Keratinocyte (primary cell): ENCODE measurements around the gene COQ7. TPM values are rescaled to one million over a fixed set of nuclear protein-coding genes. Genes with fewer than 3 reads are reported as not detected.

Source experiments
- DNase-seq: peaks from one replicate; pipeline ENCODE4 v3.0.0-alpha.2; 2011; ENCODE audit warnings: low read depth, missing footprints, low spot score
- FAIRE-seq: peaks from 2 replicates; lab custom pipeline; 2011; peaks lifted over from hg19 to GRCh38; lab: Jason Lieb, UNC
- H2AFZ ChIP-seq: 2 replicates; pipeline ENCODE4 v1.6.0; 2012; ENCODE audit warnings: low read length, control low read depth, inconsistent platforms; ENCODE audit not compliant: control insufficient read depth
- H3K27ac ChIP-seq: 2 replicates; pipeline ENCODE4 v1.5.1; 2011; ENCODE audit warnings: low read length; ENCODE audit not compliant: control insufficient read depth, insufficient read depth
- H3K27me3 ChIP-seq: 3 replicates; pipeline ENCODE4 v1.6.0; 2011; ENCODE audit warnings: low read length; ENCODE audit not compliant: control insufficient read depth, insufficient read depth; ENCODE audit errors: extremely low read depth
- H3K36me3 ChIP-seq, 2 experiments: 2 replicates in 1 of 2; 3 replicates in 1 of 2; pipeline ENCODE4 v1.5.1; 2011; ENCODE audit warnings: low read length in 2 of 2, mild to moderate bottlenecking in 1 of 2; ENCODE audit not compliant: control insufficient read depth in 2 of 2, insufficient read depth in 2 of 2; ENCODE audit errors: extremely low read depth in 1 of 2
- H3K4me1 ChIP-seq: 3 replicates; pipeline ENCODE4 v1.5.1; 2011; ENCODE audit warnings: low read length; ENCODE audit not compliant: control insufficient read depth, insufficient read depth; ENCODE audit errors: extremely low read depth
- H3K4me2 ChIP-seq: 3 replicates; pipeline ENCODE4 v1.6.0; 2011; ENCODE audit warnings: low read depth, low read length; ENCODE audit not compliant: control insufficient read depth, insufficient read depth; ENCODE audit errors: extremely low read depth
- H3K4me3 ChIP-seq, 3 experiments: fragments of 200-600 bp in 1 of 3; sonication (generic) in 1 of 3; 2 replicates in 2 of 3; 3 replicates in 1 of 3; pipeline ENCODE4 v1.5.1; 2011 to 2016; ENCODE audit warnings: low read length in 3 of 3, mild to moderate bottlenecking in 3 of 3, control low read depth in 2 of 3, inconsistent platforms in 1 of 3, low read depth in 1 of 3, mixed read lengths in 1 of 3, mixed run types in 1 of 3, moderate library complexity in 1 of 3; ENCODE audit not compliant: control insufficient read depth in 2 of 3, insufficient read depth in 2 of 3; ENCODE audit errors: extremely low read depth in 1 of 3
- H3K79me2 ChIP-seq: 2 replicates; pipeline ENCODE4 v1.6.0; 2012; ENCODE audit warnings: low read length; ENCODE audit not compliant: control insufficient read depth, insufficient read depth
- H3K9ac ChIP-seq: 3 replicates; pipeline ENCODE4 v1.6.0; 2011; ENCODE audit warnings: low read length; ENCODE audit not compliant: control insufficient read depth, insufficient read depth; ENCODE audit errors: extremely low read depth
- H3K9me1 ChIP-seq: 3 replicates; pipeline ENCODE4 v1.6.0; 2011; ENCODE audit warnings: low read length; ENCODE audit not compliant: control insufficient read depth, insufficient read depth; ENCODE audit errors: extremely low read depth
- H3K9me3 ChIP-seq: 2 replicates; pipeline ENCODE4 v1.5.1; 2012; ENCODE audit warnings: low read depth, low read length; ENCODE audit not compliant: control insufficient read depth
- H4K20me1 ChIP-seq: 3 replicates; pipeline ENCODE4 v1.6.0; 2011; ENCODE audit warnings: low read length; ENCODE audit not compliant: control insufficient read depth, insufficient read depth; ENCODE audit errors: extremely low read depth
- EZH2 ChIP-seq: IDR thresholded peaks from one replicate; pipeline ENCODE4 v1.6.1; 2012; ENCODE audit warnings: inconsistent platforms, mild to moderate bottlenecking, low read length, moderate library complexity
- dilution Hi-C: fragments of 300-500 bp; cut with MboI; formaldehyde crosslinking; loops from one replicate; pipeline ENCODE4 v1.7.0; 2020; ENCODE audit warnings: low sequenced_read_pairs; ENCODE audit not compliant: extremely low pct_ligation_motif_present
- polyA plus RNA-seq, 5 experiments: library from polyadenylated mRNA; depleted of rRNA in 3 of 5; stranded (reverse) in 3 of 5; stranded (forward) in 1 of 5; unstranded in 1 of 5; fragments of >200 nt; gene quantifications; 1 replicate in 1 of 5; 2 replicates in 3 of 5; 3 replicates in 1 of 5; pipeline versions ENCODE4 v1.2.1 to v1.2.3, GENCODE V29; 2011 to 2012; ENCODE audit warnings: missing spikeins in 2 of 5, low read depth in 1 of 5, low replicate concordance in 1 of 5
- TF ChIP-seq, protein P1 (sequence below), 3 experiments: IDR thresholded peaks in 1 of 3; conservative IDR thresholded peaks in 1 of 3; optimal IDR thresholded peaks in 1 of 3; 2 replicates in 2 of 3; 3 replicates in 1 of 3; pipeline versions ENCODE3 to v1.5.1; 2011; ENCODE audit warnings: low read length in 3 of 3, mild to moderate bottlenecking in 3 of 3, moderate library complexity in 2 of 3, control low read depth in 1 of 3, inconsistent platforms in 1 of 3; ENCODE audit not compliant: insufficient read depth in 2 of 3; ENCODE audit errors: extremely low read depth in 1 of 3

COQ7 gene
- polyA plus RNA-seq, 1 donor (not counting 4 experiments of a cell fraction or from before 2014, with no cell fraction given) = 11.0 TPM

DNA sequence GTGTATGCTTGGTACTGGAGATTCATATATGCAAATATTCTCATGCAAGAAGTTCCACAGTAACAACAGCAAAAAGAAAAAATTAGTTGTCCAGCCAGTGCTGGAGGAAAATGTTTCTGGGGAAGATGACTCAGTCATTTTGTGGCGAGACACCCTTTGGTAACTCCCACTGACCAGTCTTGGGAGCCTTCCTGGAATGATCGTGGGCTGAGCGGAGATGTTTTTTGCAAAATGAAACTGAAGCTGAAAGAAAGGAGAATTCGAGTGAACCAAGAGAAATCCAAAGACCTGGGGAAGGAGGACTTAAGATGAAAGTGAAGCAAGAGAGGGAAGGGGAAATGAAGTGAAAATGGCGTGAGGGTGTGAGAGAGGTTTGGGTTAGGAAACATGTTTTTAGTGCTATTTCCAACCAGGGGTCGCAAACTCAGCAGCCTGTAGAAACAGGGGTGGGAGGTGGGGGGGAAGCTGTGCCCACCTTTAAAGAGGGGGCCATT lies 51.6 kb downstream of the COQ7 start:
- DNase-seq (no peak), FAIRE-seq (peak; percentile 44)
- H3K4me2 ChIP-seq = peak overlapping the region; percentile 77
- no peaks in the 10 kb centered on the region for H3K9me3 ChIP-seq
- peaks cover 4% of the 10 kb centered on the region for H4K20me1 ChIP-seq
- peaks cover 5% of the 10 kb centered on the region for H3K79me2 ChIP-seq
- peaks cover 6% of the 10 kb centered on the region for H3K9me1 ChIP-seq
- H3K27ac ChIP-seq = peak overlapping the region; percentile 68
- dilution Hi-C loops = no loop called here
- H3K9ac ChIP-seq = peak overlapping the region; percentile 70
- TF ChIP-seq, protein P1, sequence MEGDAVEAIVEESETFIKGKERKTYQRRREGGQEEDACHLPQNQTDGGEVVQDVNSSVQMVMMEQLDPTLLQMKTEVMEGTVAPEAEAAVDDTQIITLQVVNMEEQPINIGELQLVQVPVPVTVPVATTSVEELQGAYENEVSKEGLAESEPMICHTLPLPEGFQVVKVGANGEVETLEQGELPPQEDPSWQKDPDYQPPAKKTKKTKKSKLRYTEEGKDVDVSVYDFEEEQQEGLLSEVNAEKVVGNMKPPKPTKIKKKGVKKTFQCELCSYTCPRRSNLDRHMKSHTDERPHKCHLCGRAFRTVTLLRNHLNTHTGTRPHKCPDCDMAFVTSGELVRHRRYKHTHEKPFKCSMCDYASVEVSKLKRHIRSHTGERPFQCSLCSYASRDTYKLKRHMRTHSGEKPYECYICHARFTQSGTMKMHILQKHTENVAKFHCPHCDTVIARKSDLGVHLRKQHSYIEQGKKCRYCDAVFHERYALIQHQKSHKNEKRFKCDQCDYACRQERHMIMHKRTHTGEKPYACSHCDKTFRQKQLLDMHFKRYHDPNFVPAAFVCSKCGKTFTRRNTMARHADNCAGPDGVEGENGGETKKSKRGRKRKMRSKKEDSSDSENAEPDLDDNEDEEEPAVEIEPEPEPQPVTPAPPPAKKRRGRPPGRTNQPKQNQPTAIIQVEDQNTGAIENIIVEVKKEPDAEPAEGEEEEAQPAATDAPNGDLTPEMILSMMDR (optimal IDR thresholded peaks at IDR 0.05 in 1 of 3, IDR thresholded peaks at IDR 0.05 in 1 of 3, conservative IDR thresholded peaks at IDR 0.05 in 1 of 3; ENCODE audit: extremely low read depth in 1 of 3, insufficient read depth in 2 of 3, low read length in 3 of 3) = no peak
- no peak for TF ChIP-seq EZH2
- peak overlapping the region; percentile 13 to 45 (median 39) for H3K4me3 ChIP-seq
- H3K27me3 ChIP-seq = no peaks in the 10 kb centered on the region
- no peaks in the 10 kb centered on the region for H3K36me3 ChIP-seq
- peak overlapping the region; percentile 41 for H2AFZ ChIP-seq
- H3K4me1 ChIP-seq = peaks cover 63% of the 10 kb centered on the region

DNA sequence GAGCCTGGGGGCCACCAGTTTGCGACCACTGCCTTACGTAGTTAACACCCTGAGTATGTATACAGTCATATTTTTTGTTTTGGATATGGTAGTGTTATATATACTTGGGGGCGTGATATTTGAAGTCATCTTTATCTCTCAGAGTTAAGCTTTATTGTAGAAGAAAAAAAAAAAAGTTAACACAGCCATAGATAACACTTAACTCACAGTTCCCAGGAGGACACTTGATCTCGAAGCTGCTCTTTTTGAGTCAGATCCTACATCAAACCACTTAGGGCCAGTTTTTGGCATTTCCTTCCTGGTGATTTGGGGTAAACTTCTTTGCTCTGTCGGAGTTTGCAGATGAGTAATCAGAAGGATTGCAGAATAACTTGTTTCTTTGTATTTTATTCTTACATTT lies 52.1 kb downstream of the COQ7 start:
- Histone ChIP-seq H3K9ac (peak overlapping the region; percentile 70), H3K27me3 (no peaks in the 10 kb centered on the region), H3K4me1 (peaks cover 63% of the 10 kb centered on the region), H3K9me3 (no peaks in the 10 kb centered on the region), H4K20me1 (peaks cover 4% of the 10 kb centered on the region), H3K79me2 (peaks cover 5% of the 10 kb centered on the region), H2AFZ (no peak overlapping the region), H3K36me3 (no peaks in the 10 kb centered on the region), H3K9me1 (peaks cover 6% of the 10 kb centered on the region), H3K4me3 (peak overlapping the region in 2 of 3 experiments; percentile 39 to 45), H3K27ac (peak overlapping the region; percentile 68), H3K4me2 (peak overlapping the region; percentile 77)
- FAIRE-seq = no peak
- DNase-seq = no peak
- dilution Hi-C loops = no loop called here
- no peak for TF ChIP-seq EZH2
- TF ChIP-seq, protein P1 (optimal IDR thresholded peaks at IDR 0.05 in 1 of 3, IDR thresholded peaks at IDR 0.05 in 1 of 3, conservative IDR thresholded peaks at IDR 0.05 in 1 of 3; ENCODE audit: extremely low read depth in 1 of 3, insufficient read depth in 2 of 3, low read length in 3 of 3) = no peak
